SW480 (cell line): Measurements from ENCODE around the gene LSM14B.

ENCODE experiments used
- DNase-seq: peaks from one replicate; pipeline ENCODE4 v3.0.0-alpha.2; 2016; ENCODE audit warnings: low spot score

Gene LSM14B

DNA sequence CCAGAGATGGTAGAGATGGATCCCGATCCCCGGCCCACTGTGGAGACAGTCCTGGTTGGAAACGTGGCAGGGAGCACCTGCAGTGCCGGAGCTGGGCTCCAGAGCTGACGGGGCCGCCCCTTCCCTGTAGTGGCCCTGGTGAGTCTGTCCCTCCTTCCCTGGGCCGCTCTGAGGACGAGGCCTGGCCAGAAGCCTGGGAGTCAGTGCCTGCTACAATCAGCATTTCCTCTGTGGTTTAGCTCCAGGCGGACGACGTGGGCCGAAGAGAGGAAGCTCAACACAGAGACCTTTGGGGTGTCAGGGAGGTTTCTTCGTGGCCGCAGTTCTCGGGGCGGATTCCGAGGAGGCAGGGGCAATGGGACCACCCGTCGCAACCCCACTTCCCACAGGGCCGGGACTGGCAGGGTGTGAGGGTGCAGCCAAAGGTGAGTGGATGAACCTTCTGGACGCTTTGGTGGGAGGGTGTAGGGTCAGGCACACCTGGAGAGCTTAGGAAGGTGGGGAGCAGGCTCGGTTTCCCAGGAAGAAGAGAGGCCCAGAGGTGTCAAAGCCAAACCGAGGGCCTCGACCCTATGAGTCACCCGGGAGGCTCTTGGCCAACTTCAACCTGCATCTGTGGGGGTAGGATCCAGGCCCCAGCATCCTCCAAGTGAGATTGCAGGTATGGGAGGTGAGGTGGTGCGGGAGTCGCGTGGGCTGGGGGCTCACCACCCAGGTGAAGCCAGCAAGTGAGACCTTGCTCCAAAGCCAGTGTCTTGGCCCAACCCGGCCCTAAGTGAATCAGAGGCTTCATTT lies 11.0 kb downstream of the LSM14B start:
- no peak for DNase-seq

DNA sequence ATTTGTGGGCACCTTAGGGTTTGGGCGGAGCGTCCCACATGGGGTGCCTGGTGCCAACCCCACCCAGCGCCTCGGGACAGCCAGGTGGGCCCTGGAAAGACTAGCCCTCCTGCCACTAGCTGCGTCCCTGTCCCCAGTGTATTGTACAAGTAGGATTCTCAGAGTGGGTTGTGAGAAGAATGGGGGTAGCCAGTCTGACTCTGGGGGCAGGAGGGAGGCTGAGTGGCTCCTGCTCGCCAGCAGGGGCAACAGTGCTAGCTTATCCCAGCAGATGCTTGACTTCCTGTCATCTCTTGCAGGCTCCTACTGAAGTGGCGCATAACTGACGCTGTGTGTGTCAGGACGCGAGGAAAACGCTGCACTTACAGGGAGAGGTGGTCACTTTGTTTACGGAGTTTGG lies 11.6 kb downstream of the LSM14B start:
- no peak for DNase-seq

GRCh38 chr20:62134735-62135231 lies 12.5 kb downstream of the LSM14B start:
- no peak for DNase-seq

DNA sequence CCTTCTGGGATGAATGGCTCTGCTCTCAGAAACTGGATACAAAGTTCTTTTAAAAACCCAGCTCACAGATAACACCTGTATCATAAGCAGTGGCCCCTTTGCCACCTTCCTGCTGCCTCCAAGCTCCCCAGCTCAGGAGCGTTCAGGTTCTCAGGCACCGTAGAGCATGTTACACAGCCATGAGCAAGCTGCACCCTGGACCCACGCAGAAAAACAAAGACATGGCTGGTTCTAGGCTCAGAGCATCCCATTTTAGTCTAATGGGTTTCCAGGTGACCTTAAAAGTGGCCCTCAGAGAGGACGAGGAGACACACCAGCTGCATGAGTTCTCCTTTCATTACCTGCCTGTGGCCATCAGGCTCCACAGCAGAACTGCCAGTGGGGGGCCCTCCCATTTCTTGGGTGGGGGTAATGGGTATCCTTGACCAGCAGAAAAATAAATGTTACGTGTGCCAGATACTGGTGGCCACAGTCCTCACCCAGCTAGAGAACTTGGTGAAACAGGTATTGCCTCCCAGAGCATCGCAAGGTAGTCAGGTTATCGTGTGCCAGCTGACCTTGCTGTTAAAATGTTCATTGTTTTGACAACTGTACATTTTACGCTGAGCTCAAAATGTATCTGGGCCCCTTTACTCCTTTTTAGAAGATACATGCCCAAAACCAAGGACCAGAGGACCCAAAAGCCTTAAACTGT lies 13.4 kb downstream of the LSM14B start:
- no peak for DNase-seq

- peak; percentile 72 for DNase-seq
These were observed 14.2 kb downstream of the LSM14B start for GRCh38 chr20:62136283-62137091.

- no peak for DNase-seq
These were observed 14.8 kb downstream of the LSM14B start for GRCh38 chr20:62137092-62137384.

DNA sequence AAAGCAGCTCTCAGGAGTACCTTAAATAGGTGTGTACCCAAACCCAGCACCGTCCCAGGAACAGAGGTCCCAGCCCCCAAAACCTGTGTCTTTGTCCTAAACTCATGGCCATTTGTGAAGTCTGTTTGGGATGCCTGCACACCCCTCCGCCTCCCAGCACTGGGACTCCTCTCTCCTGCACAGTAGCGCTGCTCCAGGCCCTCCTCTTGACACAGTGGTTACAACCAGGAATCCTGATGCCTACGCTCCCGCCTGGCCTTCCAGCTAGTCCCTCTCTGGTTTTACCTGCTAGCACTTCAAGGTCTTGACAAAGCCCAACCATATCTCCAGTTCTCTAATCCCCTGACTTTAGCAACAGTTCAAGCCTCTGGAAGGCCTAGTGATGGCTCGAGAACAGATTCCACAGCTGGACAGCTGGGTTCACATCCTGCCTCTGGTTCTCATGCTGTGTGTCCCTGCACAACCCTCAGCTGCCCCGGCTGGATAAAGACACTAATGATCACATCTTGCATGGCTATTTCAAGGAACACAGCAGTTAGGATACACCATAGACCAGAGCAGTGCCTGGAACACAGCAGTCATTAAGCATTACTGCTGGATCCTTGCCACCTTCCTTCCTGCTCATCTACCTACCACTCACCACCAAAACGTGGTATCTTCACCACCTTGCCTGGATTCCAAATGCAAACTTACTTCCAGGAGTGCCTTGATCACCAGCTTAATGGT lies 15.4 kb downstream of the LSM14B start:
- DNase-seq, result no peak

DNA sequence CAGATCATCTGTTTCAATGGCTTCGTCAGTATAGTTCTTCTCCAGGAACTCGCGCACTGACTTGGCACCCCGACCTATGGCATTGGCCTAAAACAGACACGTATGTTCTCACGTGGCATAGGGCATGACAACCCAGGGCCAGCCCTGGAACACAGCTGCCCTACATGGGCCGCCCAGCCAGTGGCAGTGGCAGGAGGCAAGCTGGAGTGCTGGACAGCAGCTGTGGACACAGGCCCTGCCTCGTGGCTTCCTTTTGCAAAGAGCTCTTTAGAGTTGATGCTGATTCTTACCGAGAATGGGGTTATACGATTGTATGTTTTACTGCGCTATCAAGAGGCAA lies 15.9 kb downstream of the LSM14B start:
- no peak for DNase-seq

DNA sequence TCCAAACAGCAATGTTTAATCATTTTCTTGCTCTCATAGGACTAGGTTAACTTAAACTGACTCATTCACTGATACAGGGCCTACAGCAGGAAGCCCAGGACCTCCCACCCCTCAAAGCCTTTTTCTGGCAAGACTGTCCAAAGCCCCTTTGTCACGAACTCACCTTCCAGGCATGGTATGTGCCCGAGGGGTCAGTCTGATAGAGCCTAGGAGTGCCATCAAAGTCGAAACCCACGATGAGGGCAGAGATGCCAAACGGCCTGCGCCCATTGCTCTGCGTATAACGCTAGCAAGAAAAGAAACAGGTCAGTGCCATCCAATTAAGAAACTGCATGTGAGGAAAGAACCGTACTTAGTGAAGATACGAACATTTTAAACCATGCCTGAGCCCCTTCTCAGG lies 16.6 kb downstream of the LSM14B start:
- DNase-seq, result no peak

- DNase-seq, result no peak
These were observed 17.4 kb downstream of the LSM14B start for GRCh38 chr20:62139636-62140035.

- DNase-seq, result no peak
These were observed 18.7 kb downstream of the LSM14B start for GRCh38 chr20:62141043-62141396.

- no peak for DNase-seq
These were observed 19.3 kb downstream of the LSM14B start for GRCh38 chr20:62141397-62142251.

DNA sequence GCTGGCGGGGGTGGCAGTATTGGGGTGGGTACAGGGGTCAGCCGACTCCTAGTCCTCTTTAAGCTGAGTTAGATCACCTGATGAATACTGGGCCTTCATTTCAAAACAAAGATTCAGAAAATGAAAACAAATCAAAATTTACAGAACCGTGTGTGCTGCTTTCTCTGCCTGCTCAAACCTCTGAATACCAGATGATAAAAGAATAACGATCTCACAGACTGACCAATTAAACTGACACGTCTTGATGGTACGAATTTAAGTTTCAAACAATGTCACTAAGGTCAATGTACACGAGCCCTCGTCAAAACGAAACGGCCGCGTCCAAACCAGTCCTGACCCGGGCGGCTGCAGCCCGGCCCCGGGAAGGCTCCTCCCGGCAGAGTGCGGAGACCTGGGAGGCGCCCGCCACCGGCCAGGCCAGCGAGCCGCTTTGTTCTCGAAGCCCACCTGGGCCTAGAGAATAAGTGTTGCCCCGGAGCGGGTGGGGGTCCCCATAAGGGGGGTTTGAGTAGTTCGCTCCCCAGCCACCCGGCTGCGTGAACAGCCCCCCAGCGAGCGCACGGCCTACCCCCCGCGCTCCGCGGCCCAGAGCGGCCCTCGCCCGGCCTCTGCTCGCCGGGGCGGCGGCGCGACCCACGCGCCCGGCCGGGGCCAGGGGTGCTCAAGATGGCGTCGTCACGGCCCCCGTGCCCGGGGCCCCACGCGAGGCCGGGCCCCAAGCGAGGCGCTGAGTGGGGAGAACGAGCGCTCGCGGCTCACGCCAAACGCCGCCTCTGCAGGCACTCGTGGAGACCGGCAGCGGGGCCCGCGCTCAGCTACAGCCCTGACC lies 20.2 kb downstream of the LSM14B start:
- no peak for DNase-seq

- peak; percentile 94 for DNase-seq
These were observed 21.0 kb downstream of the LSM14B start, which contains the start of the genes PSMA7 and SS18L1 for GRCh38 chr20:62143081-62143956. TSS of gene PSMA7 (minus strand) at chr20:62143394. CDS start at chr20:62143303, 91 bp downstream. TSS of gene SS18L1 (plus strand) at chr20:62143769. CDS start at chr20:62143821, 52 bp downstream.

DNA sequence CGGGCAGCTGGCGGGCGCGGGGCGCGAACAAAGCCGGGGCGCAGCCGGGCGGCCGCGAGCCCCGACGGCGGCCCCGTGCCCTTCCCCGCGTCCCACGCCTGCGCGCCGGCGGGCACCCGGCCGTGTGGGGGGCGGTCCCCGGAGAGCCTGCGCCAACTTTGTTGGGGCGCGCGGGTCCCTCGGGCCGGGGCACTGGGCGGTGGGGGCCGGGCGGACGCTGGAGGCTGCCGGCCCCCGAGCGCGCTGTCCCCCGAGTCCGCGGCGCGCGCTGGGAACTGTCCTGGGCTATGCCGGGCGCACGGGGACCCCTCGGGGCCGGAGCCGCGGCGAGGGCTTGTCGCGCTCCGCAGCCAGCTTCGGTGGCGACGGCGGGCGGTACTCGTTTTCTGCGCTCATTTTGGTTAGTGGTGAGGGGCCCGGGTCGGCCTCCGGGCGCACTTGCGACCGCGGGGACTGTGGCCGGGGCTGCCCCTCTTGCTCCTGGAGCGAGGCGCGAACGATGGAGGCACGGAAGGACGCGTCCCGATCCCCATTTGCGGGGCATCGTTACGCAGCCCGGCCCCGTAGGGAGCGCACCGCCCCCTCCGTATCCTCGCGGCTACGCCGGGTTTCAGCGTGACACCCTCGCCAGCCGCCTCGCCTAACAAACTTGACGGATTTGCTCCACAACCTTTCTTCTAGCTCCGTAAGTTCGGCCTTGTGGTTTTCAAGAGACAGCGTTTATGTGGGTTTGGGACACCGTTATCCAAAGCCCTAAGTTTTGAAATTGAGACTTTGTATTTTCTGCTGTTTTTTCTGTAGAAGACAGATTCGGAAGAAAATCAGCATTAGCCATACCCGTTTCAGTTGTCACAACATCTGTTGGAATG lies 21.9 kb downstream of the LSM14B start:
- peak; percentile 71 for DNase-seq

GRCh38 chr20:62145688-62146018 lies 23.4 kb downstream of the LSM14B start:
- no peak for DNase-seq

- no peak for DNase-seq
These were observed 23.9 kb downstream of the LSM14B start for GRCh38 chr20:62146019-62146755.

GRCh38 chr20:62147125-62147524 lies 24.9 kb downstream of the LSM14B start:
- no peak for DNase-seq
